Prostate gland (tissue), 2 donors: Measurements from ENCODE around the gene ZSWIM9. TPM values are rescaled to one million over a fixed set of nuclear protein-coding genes. Genes with fewer than 3 reads are reported as not detected.

Experiments used
- DNase-seq: peaks from one replicate; pipeline ENCODE4 v3.0.0-alpha.2; 2019; ENCODE audit warnings: low spot score
- H3K27ac ChIP-seq, 2 donors: fragments of 200-600 bp; sonication (generic); 2 replicates each; pipeline ENCODE4 v1.5.1; 2017 to 2019
- H3K27me3 ChIP-seq: fragments of 200-600 bp; sonication (generic); replicated peaks from 2 replicates; pipeline ENCODE4 v1.5.1; 2019; ENCODE audit not compliant: insufficient read depth
- H3K36me3 ChIP-seq, 2 donors: fragments of 200-600 bp; sonication (generic); 1 replicate in 1 of 2; 2 replicates in 1 of 2; pipeline versions ENCODE4 v1.5.1 to v1.8.1; 2017 to 2019
- H3K4me1 ChIP-seq: fragments of 200-600 bp; sonication (generic); replicated peaks from 2 replicates; pipeline ENCODE4 v1.5.1; 2019
- H3K4me3 ChIP-seq, 2 donors: fragments of 200-600 bp; sonication (generic); 2 replicates each; pipeline ENCODE4 v1.5.1; 2017 to 2019
- H3K9me3 ChIP-seq: fragments of 200-600 bp; sonication (generic); 2 replicates; pipeline ENCODE4 v1.5.1; 2017
- POLR2A ChIP-seq: fragments of 450-650 bp; IDR thresholded peaks from one replicate; pipeline ENCODE4 v1.6.1; 2016; ENCODE audit warnings: antibody characterized with exemption, mild to moderate bottlenecking
- POLR2AphosphoS5 ChIP-seq: sonication (generic); formaldehyde crosslinking; IDR thresholded peaks from one replicate; pipeline ENCODE4 v1.6.1; 2017; ENCODE audit warnings: antibody characterized with exemption
- WGBS: methylation state at CpG from one replicate; pipeline ENCODE4 v1.1.5; 2018; 5-methylcytosine and 5-hydroxymethylcytosine counted together
- intact Hi-C: fragments of 100-400 bp; cut with DNase I; formaldehyde crosslinking; loops from one replicate; pipeline ENCODE4 v1.14.2; 2022
- total RNA-seq, 2 donors: library from RNA; depleted of rRNA; stranded (reverse); fragments of >200 nt; gene quantifications; one replicate each; pipeline ENCODE4 v1.1.0, GENCODE V29; 2016
- TF ChIP-seq, protein P1 (sequence below), 4 experiments: fragments of 200-600 bp in 2 of 4; fragments of 450-650 bp in 2 of 4; sonication (generic) in 2 of 4; IDR thresholded peaks; 1 replicate in 3 of 4; 2 replicates in 1 of 4; pipeline ENCODE4 v1.5.1; 2016 to 2019; ENCODE audit warnings: antibody characterized with exemption in 4 of 4, mild to moderate bottlenecking in 2 of 4, moderate library complexity in 2 of 4

Gene ZSWIM9
- total RNA-seq, 2 donors from 2014 or later = 4.1 to 7.2 TPM

DNA sequence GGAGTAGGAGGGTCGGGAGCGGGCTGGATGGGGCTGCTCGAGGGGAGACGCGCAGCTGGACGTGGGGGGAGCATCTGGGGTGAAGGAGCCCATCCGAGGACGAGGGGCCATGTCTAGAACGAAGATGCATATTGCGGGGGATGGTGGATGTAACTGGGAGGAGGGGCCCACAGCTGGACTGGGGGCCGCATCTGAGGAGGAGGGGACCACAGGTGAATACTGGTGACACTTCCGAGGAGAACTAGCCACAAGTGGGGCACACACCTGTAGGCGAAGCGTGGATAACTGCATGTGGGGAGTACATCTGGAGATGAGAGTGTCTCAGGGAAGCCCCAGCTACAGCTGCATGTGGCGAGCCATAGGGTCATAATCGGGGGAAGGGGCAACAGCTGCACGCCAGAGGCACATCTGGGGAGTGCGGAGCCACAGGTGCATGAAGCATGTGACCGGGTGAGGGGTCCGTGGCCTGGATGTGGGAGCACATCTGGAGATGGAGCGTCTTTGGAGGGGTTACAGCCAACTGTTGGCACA, 402 bp downstream of the ZSWIM9 start:
- peak overlapping the region; percentile 76 to 83 for H3K4me3 ChIP-seq
- TF ChIP-seq, protein P1, sequence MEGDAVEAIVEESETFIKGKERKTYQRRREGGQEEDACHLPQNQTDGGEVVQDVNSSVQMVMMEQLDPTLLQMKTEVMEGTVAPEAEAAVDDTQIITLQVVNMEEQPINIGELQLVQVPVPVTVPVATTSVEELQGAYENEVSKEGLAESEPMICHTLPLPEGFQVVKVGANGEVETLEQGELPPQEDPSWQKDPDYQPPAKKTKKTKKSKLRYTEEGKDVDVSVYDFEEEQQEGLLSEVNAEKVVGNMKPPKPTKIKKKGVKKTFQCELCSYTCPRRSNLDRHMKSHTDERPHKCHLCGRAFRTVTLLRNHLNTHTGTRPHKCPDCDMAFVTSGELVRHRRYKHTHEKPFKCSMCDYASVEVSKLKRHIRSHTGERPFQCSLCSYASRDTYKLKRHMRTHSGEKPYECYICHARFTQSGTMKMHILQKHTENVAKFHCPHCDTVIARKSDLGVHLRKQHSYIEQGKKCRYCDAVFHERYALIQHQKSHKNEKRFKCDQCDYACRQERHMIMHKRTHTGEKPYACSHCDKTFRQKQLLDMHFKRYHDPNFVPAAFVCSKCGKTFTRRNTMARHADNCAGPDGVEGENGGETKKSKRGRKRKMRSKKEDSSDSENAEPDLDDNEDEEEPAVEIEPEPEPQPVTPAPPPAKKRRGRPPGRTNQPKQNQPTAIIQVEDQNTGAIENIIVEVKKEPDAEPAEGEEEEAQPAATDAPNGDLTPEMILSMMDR (IDR thresholded peaks at IDR 0.05) = no peak
- TF ChIP-seq POLR2AphosphoS5 = no peak
- no peak for TF ChIP-seq POLR2A
- 2% methylated on average over 21 of the region's 21 CpGs for WGBS

DNA sequence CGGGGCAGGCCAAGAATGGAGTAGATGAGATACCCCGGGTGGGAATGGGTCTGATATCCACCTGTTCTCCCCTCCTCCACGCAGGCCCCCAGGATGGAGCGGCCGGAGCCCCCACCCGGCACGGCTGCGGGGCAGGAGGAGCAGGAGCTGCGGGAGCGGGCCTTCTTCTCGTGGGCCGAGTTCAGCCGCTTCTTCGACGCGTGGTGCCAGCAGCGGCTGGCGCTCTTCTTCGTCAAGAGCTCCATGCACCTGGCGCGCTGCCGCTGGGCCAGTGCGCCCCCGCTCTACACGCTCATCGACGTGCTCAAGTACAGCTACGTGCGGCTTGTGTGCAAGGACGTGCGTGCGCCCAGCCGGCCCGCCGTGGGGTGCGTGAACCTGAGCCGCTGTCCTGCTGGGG, 1.2 kb downstream of the ZSWIM9 start:
- intact Hi-C loops = no loop called here

More for the DNA sequence above, 402 bp downstream of the ZSWIM9 start:
- intact Hi-C loops = no loop called here
- Histone ChIP-seq H3K4me1 (peaks cover 3% of the 10 kb centered on the region), H3K36me3 (no peaks in the 10 kb centered on the region), H3K27ac (peak overlapping the region; percentile 93 to 94), H3K9me3 (no peaks in the 10 kb centered on the region), H3K27me3 (no peaks in the 10 kb centered on the region)
- no peak for DNase-seq

DNA sequence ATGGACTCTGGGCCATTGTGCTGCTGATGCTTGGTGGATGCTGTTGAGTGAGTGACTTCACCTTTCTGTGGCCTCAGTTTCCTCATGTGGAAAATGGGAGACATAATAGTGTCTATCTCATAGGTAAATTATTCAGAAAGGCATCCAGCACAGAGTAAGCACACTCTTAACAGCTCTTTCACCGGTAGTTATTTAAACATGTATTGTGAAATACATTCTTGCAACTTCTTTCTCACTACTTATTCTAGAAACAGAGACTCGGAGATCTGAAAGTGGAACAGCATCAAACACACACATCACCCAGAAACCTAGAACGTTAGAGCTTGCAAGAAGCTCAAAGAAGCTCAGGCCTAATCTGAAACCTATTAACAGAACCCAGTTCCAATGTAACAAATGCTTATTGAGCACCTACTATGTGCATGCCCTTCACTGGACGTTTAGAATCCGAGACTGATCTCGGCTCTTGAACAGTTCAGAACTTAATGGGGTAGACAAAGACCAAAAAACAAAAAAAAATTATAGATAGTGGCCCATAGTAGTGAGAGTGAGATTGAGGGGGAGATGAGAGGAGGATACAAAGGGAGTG, 4.1 kb downstream of the ZSWIM9 start:
- peaks cover 3% of the 10 kb centered on the region for H3K4me1 ChIP-seq
- H3K9me3 ChIP-seq = no peaks in the 10 kb centered on the region
- intact Hi-C loops = no loop called here
- no peaks in the 10 kb centered on the region for H3K36me3 ChIP-seq
- H3K27me3 ChIP-seq = no peaks in the 10 kb centered on the region
- DNase-seq = no peak
- H3K27ac ChIP-seq = no peak overlapping the region
- TF ChIP-seq POLR2A = no peak
- TF ChIP-seq, protein P1 (IDR thresholded peaks at IDR 0.05) = no peak
- TF ChIP-seq POLR2AphosphoS5 = no peak
- 82% methylated on average over 6 of the region's 6 CpGs for whole genome bisulfite sequencing
- no peak overlapping the region for H3K4me3 ChIP-seq

More for the DNA sequence above, 1.2 kb downstream of the ZSWIM9 start:
- TF ChIP-seq POLR2A (no peak), POLR2AphosphoS5 (no peak)
- TF ChIP-seq, protein P1 (IDR thresholded peaks at IDR 0.05) = no peak
- peaks cover 3% of the 10 kb centered on the region for H3K4me1 ChIP-seq
- 85% methylated on average over 36 of the region's 37 CpGs for WGBS
- no peaks in the 10 kb centered on the region for H3K36me3 ChIP-seq
- H3K4me3 ChIP-seq = no peak overlapping the region
- H3K27me3 ChIP-seq = no peaks in the 10 kb centered on the region
- H3K27ac ChIP-seq = no peak overlapping the region
- H3K9me3 ChIP-seq = no peaks in the 10 kb centered on the region
- DNase-seq = no peak

DNA sequence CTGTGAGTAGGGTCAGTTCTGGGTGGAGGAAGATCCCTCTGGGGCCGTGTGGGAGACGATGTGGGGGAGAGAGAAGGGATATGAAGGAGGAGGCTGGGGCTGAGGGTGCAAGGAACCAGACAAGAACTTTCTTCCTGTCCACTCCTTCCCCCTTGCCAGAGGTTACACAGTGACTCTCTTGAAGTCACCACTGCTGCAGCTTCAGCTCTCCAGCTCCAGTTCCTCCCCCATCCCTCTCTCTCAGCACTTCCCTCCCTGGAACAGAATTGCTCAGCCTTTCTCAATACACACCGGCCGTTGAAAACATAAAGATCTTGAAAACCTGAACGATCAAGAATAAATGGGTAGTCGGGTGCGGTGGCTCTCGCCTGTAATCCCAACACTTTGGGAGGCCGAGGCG, 5.1 kb downstream of the ZSWIM9 start:
- 91% methylated on average over 10 of the region's 10 CpGs for WGBS
- Histone ChIP-seq H3K4me3 (no peak overlapping the region), H3K36me3 (no peaks in the 10 kb centered on the region)

More for the DNA sequence above, 5.1 kb downstream of the ZSWIM9 start:
- Histone ChIP-seq H3K4me1 (peaks cover 3% of the 10 kb centered on the region), H3K27ac (no peak overlapping the region), H3K27me3 (no peaks in the 10 kb centered on the region), H3K9me3 (no peaks in the 10 kb centered on the region)
- intact Hi-C loops = no loop called here
- no peak for TF ChIP-seq POLR2A
- no peak for TF ChIP-seq POLR2AphosphoS5
- TF ChIP-seq, protein P1 (IDR thresholded peaks at IDR 0.05) = no peak
- DNase-seq = no peak
